Erythroblast (primary cell): ENCODE measurements around the gene LDHAL6B.

Experiments
- GATA1 ChIP-seq: IDR thresholded peaks from 2 replicates; pipeline ENCODE4 v1.6.1; 2011; ENCODE audit warnings: low read depth, mild to moderate bottlenecking, control low read depth, low read length, moderate library complexity
- POLR2A ChIP-seq: IDR thresholded peaks from 2 replicates; pipeline ENCODE4 v1.6.1; 2011; ENCODE audit warnings: mild to moderate bottlenecking, low read length

DNA sequence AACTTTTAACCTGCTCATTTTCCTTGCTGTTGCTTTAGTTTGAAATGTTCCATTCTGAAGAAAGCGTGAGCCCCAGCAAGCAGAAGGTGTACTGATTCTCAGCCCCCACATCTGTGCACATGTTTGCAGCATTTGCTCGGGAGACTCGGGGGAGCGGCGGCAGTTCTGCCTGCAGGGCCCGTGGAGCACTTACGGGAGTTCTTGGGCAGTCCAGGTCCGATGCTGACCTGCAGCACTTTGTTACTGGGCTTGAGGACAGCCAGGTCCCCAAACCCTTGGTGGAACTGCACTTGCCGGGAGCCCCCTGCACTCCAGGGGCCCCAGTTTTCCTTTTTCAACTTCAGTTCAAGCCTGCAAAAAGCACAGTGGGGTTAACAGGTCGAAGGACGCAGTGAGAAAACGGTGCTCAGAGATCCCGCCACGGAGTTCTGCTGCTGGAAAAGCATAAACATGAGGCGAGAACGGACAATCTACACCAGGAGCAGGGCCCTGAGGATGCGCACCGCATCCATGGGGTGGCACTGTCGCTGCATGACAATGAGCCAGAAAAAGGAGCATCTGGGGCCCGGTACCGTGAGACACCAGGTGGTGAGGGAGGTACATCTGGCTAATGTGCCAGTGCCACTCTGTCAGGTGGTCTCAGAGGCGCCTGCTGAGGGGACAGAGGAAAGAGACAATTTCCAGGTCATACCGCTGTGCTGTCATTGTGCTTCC lies 45.6 kb upstream of the LDHAL6B start:
- TF ChIP-seq POLR2A (no peak), GATA1 (no peak)
